Activated CD8-positive, alpha-beta memory T cell treated with anti-CD3 and anti-CD28 coated beads for 36 hours (primary cell): ENCODE data around the gene BZW2. TPM values are rescaled to one million over a fixed set of nuclear protein-coding genes. Genes with fewer than 3 reads are reported as not detected.

Source experiments
- CTCF ChIA-PET: fragments of 350-600 bp; sonication (Branson Sonifier 250); formaldehyde crosslinking; loops from one replicate; lab custom pipeline; 2021; ENCODE audit warnings: antibody characterized with exemption; lab: Charles Lee
- POLR2A ChIA-PET: fragments of 350-600 bp; sonication (Branson Sonifier 250); formaldehyde crosslinking; loops from one replicate; lab custom pipeline; 2021; ENCODE audit warnings: antibody characterized with exemption; lab: Charles Lee
- total RNA-seq, 2 experiments: library from RNA; stranded (reverse); gene quantifications; one replicate each; pipeline ENCODE4 v1.2.3, GENCODE V29; 2021

BZW2 gene
- total RNA-seq, 2 experiments from 2014 or later: 146 to 147 TPM

DNA sequence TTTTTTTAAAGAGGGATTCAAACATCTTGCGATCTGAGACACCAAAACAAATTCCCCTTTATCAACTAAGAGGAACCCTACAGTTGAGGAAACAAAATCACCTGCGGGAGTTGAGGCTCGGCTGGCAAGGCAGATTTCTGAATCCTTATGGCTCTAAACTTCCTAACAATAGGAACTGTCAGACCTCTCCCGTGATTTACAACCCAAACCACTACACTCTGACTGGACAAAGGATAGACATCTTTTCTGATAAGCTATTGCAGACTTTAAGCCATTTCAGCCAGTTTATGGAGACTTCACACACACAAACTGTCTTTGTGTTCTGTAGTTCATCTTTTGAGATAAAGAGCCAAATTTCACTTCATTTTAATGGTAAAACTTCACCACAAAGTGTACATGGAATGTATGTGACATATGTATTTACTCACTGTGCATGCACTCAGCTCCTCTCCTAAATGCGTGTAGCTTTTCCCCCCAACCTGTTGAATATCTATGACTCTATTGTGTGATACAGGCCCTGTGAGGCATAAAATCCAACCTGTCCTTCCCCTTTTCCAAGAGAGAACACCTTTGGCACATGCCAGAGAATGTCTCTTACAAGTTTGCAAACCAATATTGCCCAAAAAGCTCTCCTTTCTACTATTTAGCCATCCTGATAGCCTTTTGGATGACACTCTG is 92.2 kb downstream of the BZW2 start:
- CTCF ChIA-PET: no interaction called here
- POLR2A ChIA-PET: no interaction called here

GRCh38 chr7:16739863-16740622 is 94.1 kb downstream of the BZW2 start:
- CTCF ChIA-PET: no interaction called here
- POLR2A ChIA-PET: no interaction called here

GRCh38 chr7:16740623-16740953 is 94.6 kb downstream of the BZW2 start:
- POLR2A ChIA-PET: no interaction called here
- CTCF ChIA-PET: no interaction called here

GRCh38 chr7:16740996-16741395 is 95.0 kb downstream of the BZW2 start:
- CTCF ChIA-PET: no interaction called here
- POLR2A ChIA-PET: no interaction called here

- ChIA-PET POLR2A (no interaction called here), CTCF (no interaction called here)
These were observed 95.7 kb downstream of the BZW2 start for GRCh38 chr7:16741676-16742075.

- CTCF ChIA-PET: no interaction called here
These were observed 96.6 kb downstream of the BZW2 start for GRCh38 chr7:16742547-16742946.

GRCh38 chr7:16743236-16743635 is 97.3 kb downstream of the BZW2 start:
- ChIA-PET CTCF (no interaction called here), POLR2A (no interaction called here)

More at GRCh38 chr7:16742547-16742946, 96.6 kb downstream of the BZW2 start:
- POLR2A ChIA-PET: no interaction called here

GRCh38 chr7:16744518-16745250 is 98.7 kb downstream of the BZW2 start:
- CTCF ChIA-PET: no interaction called here
- POLR2A ChIA-PET: no interaction called here

- ChIA-PET CTCF (no interaction called here), POLR2A (no interaction called here)
These were observed 99.7 kb downstream of the BZW2 start for GRCh38 chr7:16745645-16746044.

- ChIA-PET CTCF (no interaction called here), POLR2A (no interaction called here)
These were observed 101.1 kb downstream of the BZW2 start for GRCh38 chr7:16747102-16747501.

- ChIA-PET POLR2A (no interaction called here), CTCF (no interaction called here)
These were observed 107.3 kb downstream of the BZW2 start, which contains the start of gene TSPAN13 for GRCh38 chr7:16753102-16753931. Gene TSPAN13, plus strand, starts transcription at chr7:16753755. Its CDS starts 213 bp downstream, at chr7:16753968.

DNA sequence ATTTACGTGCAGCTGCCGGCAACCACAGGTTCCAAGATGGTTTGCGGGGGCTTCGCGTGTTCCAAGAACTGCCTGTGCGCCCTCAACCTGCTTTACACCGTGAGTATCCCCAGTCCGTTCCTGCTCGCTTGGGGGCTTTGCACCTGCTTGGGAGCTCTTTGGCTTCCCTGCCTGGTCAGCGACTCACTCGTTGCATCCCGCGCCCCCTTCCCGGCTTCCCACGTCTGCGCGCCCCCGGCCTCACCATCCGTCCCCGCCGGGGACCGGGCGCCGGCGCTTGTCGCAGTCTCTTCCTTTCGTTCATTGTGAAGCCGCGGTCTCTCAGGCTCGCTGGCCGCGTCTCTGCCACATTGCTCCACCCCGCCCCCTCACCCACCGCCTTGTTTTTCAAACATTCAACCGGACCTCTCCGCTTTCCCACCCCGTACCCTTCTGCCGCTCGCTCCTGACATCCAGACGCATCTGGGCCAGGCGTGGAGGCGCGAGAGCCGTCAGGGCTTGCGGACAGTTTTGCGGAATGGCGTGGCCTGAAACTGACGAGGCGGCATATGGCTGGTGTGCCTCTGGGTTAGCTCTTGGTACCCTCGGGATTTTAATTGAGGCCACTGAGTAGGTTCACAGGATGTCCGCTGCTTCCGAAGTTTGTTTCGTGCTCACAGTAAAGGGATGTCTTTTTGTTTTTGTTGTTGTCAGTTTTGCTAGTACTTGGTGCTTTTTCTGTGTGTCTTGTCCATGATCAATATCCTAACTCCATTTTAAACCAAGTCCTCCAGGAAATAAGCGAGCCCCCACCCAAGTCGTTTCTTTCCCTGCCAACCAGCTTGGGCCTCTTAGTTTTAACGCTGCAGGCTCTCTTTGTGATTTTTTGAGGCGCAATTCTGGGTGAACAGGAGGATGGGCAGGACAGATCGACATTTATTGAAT is 108.2 kb downstream of the BZW2 start:
- CTCF ChIA-PET: no interaction called here
- POLR2A ChIA-PET: no interaction called here

DNA sequence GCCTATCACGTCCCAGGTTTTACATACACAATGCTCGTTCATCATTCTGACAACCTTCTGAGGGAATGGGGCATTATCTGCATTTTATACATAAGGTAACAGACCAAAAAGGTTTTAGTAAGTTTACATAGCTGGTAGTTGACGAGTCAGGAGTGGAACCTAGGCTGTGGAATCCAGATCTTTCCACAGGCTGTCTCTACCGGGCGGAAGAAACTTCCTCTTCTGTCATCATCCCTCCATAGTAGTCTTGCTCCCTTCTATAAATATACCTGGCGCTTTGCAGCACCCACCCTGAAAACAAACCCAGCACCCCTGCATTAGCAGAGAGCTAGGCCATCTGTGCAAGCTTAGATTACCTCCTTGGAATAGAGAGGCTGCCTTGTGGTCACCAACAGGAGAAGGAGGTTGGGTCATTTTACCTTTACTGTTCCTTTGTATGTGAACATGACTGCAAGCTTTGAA is 108.9 kb downstream of the BZW2 start:
- ChIA-PET CTCF (no interaction called here), POLR2A (no interaction called here)

DNA sequence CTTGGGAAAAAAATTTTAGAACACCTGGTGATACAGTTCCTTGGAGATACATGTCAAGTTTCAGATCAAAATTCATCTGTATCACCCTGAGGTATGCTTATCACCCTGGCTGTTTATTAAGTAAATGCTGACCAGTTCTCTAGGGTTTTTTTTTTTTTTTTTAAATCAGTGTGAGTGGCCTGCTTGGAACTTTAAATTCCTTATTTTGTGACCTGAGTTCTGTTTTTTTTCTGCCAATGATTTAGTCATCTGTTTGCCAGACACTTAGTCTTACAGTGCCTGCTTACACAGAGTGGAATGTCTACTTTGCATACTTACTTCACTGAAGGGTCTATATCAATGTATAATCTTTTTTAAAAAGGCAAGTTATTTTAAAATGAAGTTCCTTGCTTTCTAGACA is 109.4 kb downstream of the BZW2 start:
- POLR2A ChIA-PET: no interaction called here
- CTCF ChIA-PET: no interaction called here

Other genes with a start within 250 kb of the BZW2 start
- gene CRPPA, start 224.6 kb upstream of the BZW2 start, total RNA-seq: 1 to 10 TPM; 1.5 TPM
- not detected for gene SOSTDC1, start 180.4 kb upstream of the BZW2 start, total RNA-seq
- gene LRRC72, start 119.4 kb upstream of the BZW2 start, total RNA-seq: not detected
- gene ANKMY2, start 427 bp upstream of the BZW2 start, total RNA-seq: 10 to 100 TPM; 10.2 to 11.0 TPM
- gene TSPAN13, start 107.6 kb downstream of the BZW2 start, total RNA-seq: under 1 TPM; 0.63 to 0.90 TPM
- gene AGR2, start 158.8 kb downstream of the BZW2 start, total RNA-seq: not detected
- not detected for gene AGR3, start 235.8 kb downstream of the BZW2 start, total RNA-seq